ENCODE data around the gene ZNF26. TPM values are rescaled to one million over a fixed set of nuclear protein-coding genes. Genes with fewer than 3 reads are reported as not detected.
"Not testable (repeated sequence)": the region's sequence is repeated elsewhere in the genome, so short reads cannot be mapped to it uniquely, and the experiment has no call there.

ZNF26 gene
- polyA plus RNA-seq, 3 donors from 2014 or later = 7.2 to 15.9 (median 12.1) TPM

- peaks cover 0 to 12% (median 4%) of the 10 kb centered on the region in 6 donors for H3K9me3 Mint-ChIP-seq
These were observed 20.4 kb upstream of the ZNF26 start for GRCh38 chr12:132965796-132966195.

GRCh38 chr12:132966676-132967415 lies 19.3 kb upstream of the ZNF26 start:
- peaks cover 0 to 4% of the 10 kb centered on the region in 2 donors for H3K4me1 Mint-ChIP-seq
- no peak overlapping the region for H3K4me3 Mint-ChIP-seq
- peaks cover 10 to 22% (median 20%) of the 10 kb centered on the region in 3 donors for H3K36me3 Mint-ChIP-seq
- no peak for DNase-seq
- H3K27me3 Mint-ChIP-seq (ENCODE audit: low read depth in 3 of 3) = peaks cover 0 to 3% (median 0%) of the 10 kb centered on the region in 3 donors
- H3K9me3 Mint-ChIP-seq = peaks cover 0 to 12% (median 4%) of the 10 kb centered on the region in 6 donors
- H3K27ac Mint-ChIP-seq = no peak overlapping the region

More at GRCh38 chr12:132965796-132966195, 20.4 kb upstream of the ZNF26 start:
- no peak overlapping the region for H3K27ac Mint-ChIP-seq
- peaks cover 15 to 26% (median 25%) of the 10 kb centered on the region in 3 donors for H3K36me3 Mint-ChIP-seq
- H3K4me1 Mint-ChIP-seq = peaks cover 0 to 4% of the 10 kb centered on the region in 2 donors
- DNase-seq = no peak
- H3K27me3 Mint-ChIP-seq (ENCODE audit: low read depth in 3 of 3) = peaks cover 0 to 3% (median 0%) of the 10 kb centered on the region in 3 donors
- H3K4me3 Mint-ChIP-seq = no peak overlapping the region

- DNase-seq = no peak
- Mint-ChIP-seq H3K36me3 (peaks cover 10 to 20% (median 18%) of the 10 kb centered on the region in 3 donors), H3K4me1 (peaks cover 0 to 4% of the 10 kb centered on the region in 2 donors), H3K27ac (no peak overlapping the region), H3K27me3 (ENCODE audit: low read depth in 3 of 3) (peaks cover 0 to 3% (median 1%) of the 10 kb centered on the region in 3 donors), H3K4me3 (no peak overlapping the region), H3K9me3 (peaks cover 0 to 18% (median 7%) of the 10 kb centered on the region in 6 donors)
These were observed 18.4 kb upstream of the ZNF26 start for GRCh38 chr12:132967736-132968135.

GRCh38 chr12:132972374-132972773 lies 13.8 kb upstream of the ZNF26 start:
- Mint-ChIP-seq H3K9me3 (peaks cover 0 to 17% (median 11%) of the 10 kb centered on the region in 6 donors), H3K27me3 (ENCODE audit: low read depth in 3 of 3) (peaks cover 1 to 8% (median 5%) of the 10 kb centered on the region in 3 donors), H3K4me1 (no peaks in the 10 kb centered on the region), H3K36me3 (peaks cover 0 to 1% (median 0%) of the 10 kb centered on the region in 3 donors), H3K4me3 (no peak overlapping the region), H3K27ac (no peak overlapping the region)
- DNase-seq = no peak

GRCh38 chr12:132976870-132977269 lies 9.3 kb upstream of the ZNF26 start:
- H3K4me3 Mint-ChIP-seq, H3K4me1 Mint-ChIP-seq, H3K27ac Mint-ChIP-seq, H3K36me3 Mint-ChIP-seq: not testable (repeated sequence)
- peaks cover 4 to 13% (median 5%) of the 10 kb centered on the region in 3 donors for H3K27me3 Mint-ChIP-seq (ENCODE audit: low read depth in 3 of 3)
- peak in 1 of 3 donors; percentile 15 for DNase-seq
- peaks cover 2 to 24% (median 12%) of the 10 kb centered on the region in 6 donors for H3K9me3 Mint-ChIP-seq

GRCh38 chr12:132986885-132987225 lies 688 bp downstream of the ZNF26 start:
- Mint-ChIP-seq H3K27ac (peak overlapping the region; percentile 83 to 96 (median 92)), H3K9me3 (peaks cover 0 to 2% (median 0%) of the 10 kb centered on the region in 6 donors), H3K4me3 (peak overlapping the region; percentile 93 to 96 (median 94)), H3K36me3 (peaks cover 15 to 26% (median 18%) of the 10 kb centered on the region in 3 donors), H3K27me3 (ENCODE audit: low read depth in 3 of 3) (peaks cover 0 to 11% (median 2%) of the 10 kb centered on the region in 3 donors), H3K4me1 (peaks cover 34 to 47% of the 10 kb centered on the region in 2 donors)
- DNase-seq = no peak

- H3K36me3 Mint-ChIP-seq = peaks cover 47 to 68% (median 58%) of the 10 kb centered on the region in 3 donors
- peaks cover 0 to 4% (median 2%) of the 10 kb centered on the region in 3 donors for H3K27me3 Mint-ChIP-seq (ENCODE audit: low read depth in 3 of 3)
- H3K9me3 Mint-ChIP-seq = peaks cover 18 to 72% (median 59%) of the 10 kb centered on the region in 6 donors
- H3K4me3 Mint-ChIP-seq = no peak overlapping the region
- H3K27ac Mint-ChIP-seq = no peak overlapping the region
- H3K4me1 Mint-ChIP-seq = peaks cover 8 to 19% of the 10 kb centered on the region in 2 donors
- DNase-seq = no peak
These were observed 12.6 kb downstream of the ZNF26 start for GRCh38 chr12:132998741-132999140.

- peaks cover 72 to 90% (median 87%) of the 10 kb centered on the region in 3 donors for H3K36me3 Mint-ChIP-seq
- peaks cover 47 to 93% (median 86%) of the 10 kb centered on the region in 6 donors for H3K9me3 Mint-ChIP-seq
- H3K4me1 Mint-ChIP-seq = peaks cover 0 to under 1% of the 10 kb centered on the region in 2 donors
- H3K27me3 Mint-ChIP-seq (ENCODE audit: low read depth in 3 of 3) = peaks cover 8 to 9% (median 9%) of the 10 kb centered on the region in 3 donors
- H3K4me3 Mint-ChIP-seq = peak overlapping the region in 1 of 5 donors; percentile 38
- no peak for DNase-seq
- H3K27ac Mint-ChIP-seq = peak overlapping the region in 1 of 6 donors; percentile 32
These were observed 24.6 kb downstream of the ZNF26 start for GRCh38 chr12:133010657-133011297.

GRCh38 chr12:133023566-133023965 lies 37.4 kb downstream of the ZNF26 start:
- Mint-ChIP-seq H3K4me1 (no peaks in the 10 kb centered on the region), H3K27ac (no peak overlapping the region), H3K36me3 (peaks cover 27 to 37% (median 28%) of the 10 kb centered on the region in 3 donors), H3K9me3 (peaks cover 55 to 81% (median 69%) of the 10 kb centered on the region in 6 donors), H3K4me3 (no peak overlapping the region), H3K27me3 (ENCODE audit: low read depth in 3 of 3) (peaks cover 0 to 4% (median 4%) of the 10 kb centered on the region in 3 donors)
- no peak for DNase-seq

GRCh38 chr12:133026996-133027395 lies 40.8 kb downstream of the ZNF26 start:
- Mint-ChIP-seq H3K4me3 (no peak overlapping the region), H3K27ac (no peak overlapping the region), H3K9me3 (peaks cover 33 to 73% (median 59%) of the 10 kb centered on the region in 6 donors), H3K36me3 (peaks cover 11 to 22% (median 19%) of the 10 kb centered on the region in 3 donors), H3K27me3 (ENCODE audit: low read depth in 3 of 3) (peaks cover 0 to 2% (median 0%) of the 10 kb centered on the region in 3 donors), H3K4me1 (no peaks in the 10 kb centered on the region)
- DNase-seq = no peak

- peaks cover 24 to 32% of the 10 kb centered on the region in 2 donors for H3K4me1 Mint-ChIP-seq
- H3K36me3 Mint-ChIP-seq = peaks cover 32 to 42% (median 39%) of the 10 kb centered on the region in 3 donors
- peak within 1 kb of the TSS; percentile 90 to 97 (median 92) for H3K4me3 Mint-ChIP-seq
These were observed 51.2 kb downstream of the ZNF26 start, which contains the start of gene ZNF84 for GRCh38 chr12:133037207-133038005. ZNF84 (plus strand) TSS chr12:133037509; CDS start chr12:133041468, 3,959 bp downstream.

GRCh38 chr12:133038118-133038709 lies 52.0 kb downstream of the ZNF26 start:
- peaks cover 24 to 32% of the 10 kb centered on the region in 2 donors for H3K4me1 Mint-ChIP-seq
- DNase-seq = no peak
- H3K4me3 Mint-ChIP-seq = peak overlapping the region; percentile 90 to 97 (median 92)
- peak overlapping the region; percentile 86 to 96 (median 92) for H3K27ac Mint-ChIP-seq
- peaks cover 40 to 51% (median 47%) of the 10 kb centered on the region in 3 donors for H3K36me3 Mint-ChIP-seq
- H3K27me3 Mint-ChIP-seq (ENCODE audit: low read depth in 3 of 3) = peaks cover 5 to 26% (median 9%) of the 10 kb centered on the region in 3 donors
- H3K9me3 Mint-ChIP-seq = peaks cover 45 to 88% (median 64%) of the 10 kb centered on the region in 6 donors

More at GRCh38 chr12:133037207-133038005, 51.2 kb downstream of the ZNF26 start, which contains the start of gene ZNF84:
- Mint-ChIP-seq H3K27me3 (ENCODE audit: low read depth in 3 of 3) (peaks cover 5 to 24% (median 9%) of the 10 kb centered on the region in 3 donors), H3K27ac (peak within 1 kb of the TSS; percentile 86 to 96 (median 92)), H3K9me3 (peaks cover 37 to 88% (median 56%) of the 10 kb centered on the region in 6 donors)
- DNase-seq = peak; percentile 96 to 97 (median 97)
